Suprapubic skin (tissue), 4 donors: ENCODE data around the gene DEPDC5. TPM values are rescaled to one million over a fixed set of nuclear protein-coding genes. Genes with fewer than 3 reads are reported as not detected.
"Not testable (repeated sequence)": the region's sequence is repeated elsewhere in the genome, so short reads cannot be mapped to it uniquely, and the experiment has no call there.

Experiments used
- DNase-seq, 2 donors: peaks; one replicate each; pipeline ENCODE4 v3.0.0-alpha.2; 2019; ENCODE audit warnings: low spot score in 2 of 2
- H3K27ac ChIP-seq: fragments of 200-600 bp; sonication (generic); one replicate; pipeline ENCODE4 v1.5.1; 2019
- H3K27me3 ChIP-seq: fragments of 200-600 bp; sonication (generic); one replicate; pipeline ENCODE4 v1.5.1; 2019
- H3K36me3 ChIP-seq: fragments of 200-600 bp; sonication (generic); one replicate; pipeline ENCODE4 v1.5.1; 2019
- H3K4me1 ChIP-seq: fragments of 200-600 bp; sonication (generic); one replicate; pipeline ENCODE4 v1.5.1; 2019
- H3K4me3 ChIP-seq: fragments of 200-600 bp; sonication (generic); one replicate; pipeline ENCODE4 v1.5.1; 2019; ENCODE audit warnings: mild to moderate bottlenecking
- H3K9me3 ChIP-seq: fragments of 200-600 bp; sonication (generic); one replicate; pipeline ENCODE4 v1.5.1; 2019
- CTCF ChIP-seq, 2 donors: fragments of 200-600 bp in 1 of 2; fragments of 450-650 bp in 1 of 2; sonication (generic) in 1 of 2; IDR thresholded peaks; one replicate each; pipeline ENCODE4 v1.5.1; 2016 to 2019; ENCODE audit warnings: antibody characterized with exemption in 2 of 2, mild to moderate bottlenecking in 1 of 2, moderate library complexity in 1 of 2
- EP300 ChIP-seq: sonication (generic); formaldehyde crosslinking; IDR thresholded peaks from one replicate; pipeline ENCODE4 v1.6.1; 2017; ENCODE audit warnings: antibody characterized with exemption
- POLR2A ChIP-seq, 2 donors: fragments of 450-650 bp; IDR thresholded peaks; one replicate each; pipeline ENCODE4 v1.6.1; 2017; ENCODE audit warnings: antibody characterized with exemption in 2 of 2, mild to moderate bottlenecking in 2 of 2, moderate library complexity in 2 of 2
- POLR2AphosphoS5 ChIP-seq, 3 donors: sonication (generic); formaldehyde crosslinking; IDR thresholded peaks; one replicate each; pipeline ENCODE4 v1.6.1; 2017; ENCODE audit warnings: antibody characterized with exemption in 3 of 3
- WGBS: methylation state at CpG from one replicate; pipeline ENCODE4 v1.1.5; 2018; 5-methylcytosine and 5-hydroxymethylcytosine counted together
- total RNA-seq, 4 donors: library from RNA; depleted of rRNA; stranded (reverse); fragments of >200 nt; gene quantifications; one replicate each; pipeline ENCODE4 v1.1.0, GENCODE V29; 2016

DEPDC5 gene
- total RNA-seq, 4 donors from 2014 or later, result 10.2 to 35.6 (median 15.5) TPM

- Histone ChIP-seq H3K4me1 (no peaks in the 10 kb centered on the region), H3K27me3 (no peaks in the 10 kb centered on the region), H3K27ac (no peak overlapping the region), H3K4me3 (no peak overlapping the region), H3K9me3 (no peaks in the 10 kb centered on the region), H3K36me3 (peaks cover 13% of the 10 kb centered on the region)
- DNase-seq, result no peak
- no peak for TF ChIP-seq CTCF (IDR thresholded peaks at IDR 0.05)
- no peak for TF ChIP-seq POLR2A (IDR thresholded peaks at IDR 0.05)
- TF ChIP-seq POLR2AphosphoS5 (IDR thresholded peaks at IDR 0.05), result no peak
- TF ChIP-seq EP300, result no peak
- WGBS, result 74% methylated on average over 2 of the region's 2 CpGs
These were observed 14.0 kb upstream of the DEPDC5 start for GRCh38 chr22:31739795-31740201.

- 79% methylated on average over 7 of the region's 7 CpGs for WGBS
- H3K4me3 ChIP-seq, H3K9me3 ChIP-seq, H3K4me1 ChIP-seq, H3K27ac ChIP-seq, DNase-seq, H3K27me3 ChIP-seq: not testable (repeated sequence)
- peaks cover 13% of the 10 kb centered on the region for H3K36me3 ChIP-seq
These were observed 13.5 kb upstream of the DEPDC5 start for GRCh38 chr22:31740314-31740713.

- WGBS, result 77% methylated on average over 3 of the region's 3 CpGs
- no peaks in the 10 kb centered on the region for H3K9me3 ChIP-seq
- no peak for DNase-seq
- H3K27ac ChIP-seq, result no peak overlapping the region
- no peaks in the 10 kb centered on the region for H3K27me3 ChIP-seq
- H3K4me1 ChIP-seq, result no peaks in the 10 kb centered on the region
- H3K4me3 ChIP-seq, result no peak overlapping the region
- peaks cover 9% of the 10 kb centered on the region for H3K36me3 ChIP-seq
- no peak for TF ChIP-seq POLR2A (IDR thresholded peaks at IDR 0.05)
- TF ChIP-seq CTCF (IDR thresholded peaks at IDR 0.05), result no peak
- no peak for TF ChIP-seq EP300
- TF ChIP-seq POLR2AphosphoS5 (IDR thresholded peaks at IDR 0.05), result no peak
These were observed 11.7 kb upstream of the DEPDC5 start for GRCh38 chr22:31742115-31742514.

- H3K27ac ChIP-seq, result no peak overlapping the region
- no peak overlapping the region for H3K4me3 ChIP-seq
- no peaks in the 10 kb centered on the region for H3K9me3 ChIP-seq
- peaks cover 5% of the 10 kb centered on the region for H3K4me1 ChIP-seq
- TF ChIP-seq EP300 (no peak), POLR2AphosphoS5 (IDR thresholded peaks at IDR 0.05) (no peak), POLR2A (IDR thresholded peaks at IDR 0.05) (no peak), CTCF (IDR thresholded peaks at IDR 0.05) (no peak)
- no peaks in the 10 kb centered on the region for H3K27me3 ChIP-seq
- H3K36me3 ChIP-seq, result peaks cover 9% of the 10 kb centered on the region
- no peak for DNase-seq
- 93% methylated on average over 2 of the region's 2 CpGs for WGBS
These were observed 11.1 kb upstream of the DEPDC5 start for GRCh38 chr22:31742682-31743081.

GRCh38 chr22:31743871-31744270, 9.9 kb upstream of the DEPDC5 start:
- DNase-seq, result no peak
- Histone ChIP-seq H3K4me3 (no peak overlapping the region), H3K9me3 (no peaks in the 10 kb centered on the region), H3K27me3 (no peaks in the 10 kb centered on the region), H3K36me3 (peaks cover 9% of the 10 kb centered on the region), H3K27ac (no peak overlapping the region), H3K4me1 (peaks cover 17% of the 10 kb centered on the region)
- TF ChIP-seq POLR2A (IDR thresholded peaks at IDR 0.05) (no peak), CTCF (IDR thresholded peaks at IDR 0.05) (no peak), EP300 (no peak), POLR2AphosphoS5 (IDR thresholded peaks at IDR 0.05) (no peak)
- WGBS, result 94% methylated on average over 7 of the region's 7 CpGs

GRCh38 chr22:31747441-31747840, 6.4 kb upstream of the DEPDC5 start:
- H3K4me1 ChIP-seq, result peaks cover 33% of the 10 kb centered on the region
- no peak overlapping the region for H3K4me3 ChIP-seq
- no peak for DNase-seq
- H3K27me3 ChIP-seq, result no peaks in the 10 kb centered on the region
- no peak for TF ChIP-seq POLR2A (IDR thresholded peaks at IDR 0.05)
- no peak for TF ChIP-seq CTCF (IDR thresholded peaks at IDR 0.05)
- TF ChIP-seq POLR2AphosphoS5 (IDR thresholded peaks at IDR 0.05), result no peak
- TF ChIP-seq EP300, result no peak
- 65% methylated on average over 4 of the region's 4 CpGs for WGBS
- H3K9me3 ChIP-seq, result no peaks in the 10 kb centered on the region
- H3K36me3 ChIP-seq, result peaks cover 3% of the 10 kb centered on the region
- no peak overlapping the region for H3K27ac ChIP-seq
